RPMI8226 (cell line): Measurements from ENCODE around the gene CAMK2B.
A peak's percentile ranks its signal among the peaks of the same experiment; 100 is the strongest.

Experiments used
- DNase-seq: peaks from one replicate; pipeline ENCODE4 v3.0.0-alpha.2; 2015

The CAMK2B gene

DNA sequence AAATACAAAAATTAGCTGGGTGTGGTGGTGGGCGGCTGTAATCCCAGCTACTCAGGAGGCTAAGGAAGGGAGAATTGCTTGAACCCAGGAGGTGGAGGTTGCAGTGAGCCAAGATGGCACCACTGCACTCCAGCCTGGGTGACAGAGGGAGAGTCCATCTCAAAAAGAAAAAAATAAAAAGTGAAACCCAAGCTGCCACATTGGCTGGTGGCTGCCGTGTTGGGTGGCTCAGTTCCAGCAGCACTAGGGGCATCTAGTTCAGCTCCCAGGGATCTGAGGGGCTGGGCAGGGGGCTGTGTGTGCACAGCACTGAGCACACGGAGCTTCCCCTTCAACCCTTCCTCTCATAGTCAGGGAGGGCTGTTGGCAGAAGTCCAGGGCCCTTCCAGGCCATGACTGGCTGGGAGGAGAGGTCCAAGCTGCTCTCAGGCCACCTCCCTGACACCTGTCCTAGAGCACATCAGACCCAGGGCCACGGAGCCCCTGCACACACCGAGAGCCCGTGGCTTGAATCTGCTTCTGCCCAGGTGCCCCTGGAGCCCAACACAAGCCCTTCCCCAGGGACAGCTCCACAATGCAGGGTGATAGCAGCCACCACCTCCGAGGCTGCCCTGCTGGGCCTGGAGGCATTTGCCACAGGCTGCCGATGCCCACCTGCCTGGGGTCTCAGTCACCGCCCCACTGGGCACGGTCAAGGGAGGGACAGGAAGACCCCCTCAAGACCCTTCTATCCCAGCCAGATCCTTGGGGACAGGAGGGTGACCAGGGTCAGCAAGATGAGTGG, 77.3 kb downstream of the CAMK2B start:
- no peak for DNase-seq

DNA sequence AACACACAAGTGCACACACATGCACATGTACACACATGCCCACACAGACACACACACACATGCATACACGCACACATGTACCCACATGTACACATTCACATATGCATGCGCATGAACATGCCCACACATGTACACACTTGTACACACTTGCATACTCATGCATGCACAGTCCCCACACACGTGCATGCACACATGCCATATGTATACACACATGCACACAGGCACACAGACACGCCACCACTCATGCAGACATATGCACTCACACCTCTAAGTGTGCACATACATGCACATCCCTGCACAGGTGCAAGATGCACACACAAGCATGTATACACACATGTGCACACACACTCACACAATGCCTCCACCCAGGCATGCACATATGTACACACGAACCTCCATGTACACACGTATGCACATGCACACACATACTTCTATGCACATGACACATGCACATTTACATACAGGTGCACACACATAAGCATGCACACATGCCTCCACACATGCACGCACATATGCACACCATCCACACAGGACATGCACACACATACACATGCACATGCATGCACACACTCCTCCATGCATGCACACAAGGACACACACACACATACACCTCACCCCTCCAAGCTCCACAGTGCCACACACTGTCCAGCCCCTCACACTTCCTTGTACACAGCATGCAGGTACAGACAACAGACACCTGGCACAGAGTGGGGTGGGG, 78.8 kb downstream of the CAMK2B start:
- no peak for DNase-seq

DNA sequence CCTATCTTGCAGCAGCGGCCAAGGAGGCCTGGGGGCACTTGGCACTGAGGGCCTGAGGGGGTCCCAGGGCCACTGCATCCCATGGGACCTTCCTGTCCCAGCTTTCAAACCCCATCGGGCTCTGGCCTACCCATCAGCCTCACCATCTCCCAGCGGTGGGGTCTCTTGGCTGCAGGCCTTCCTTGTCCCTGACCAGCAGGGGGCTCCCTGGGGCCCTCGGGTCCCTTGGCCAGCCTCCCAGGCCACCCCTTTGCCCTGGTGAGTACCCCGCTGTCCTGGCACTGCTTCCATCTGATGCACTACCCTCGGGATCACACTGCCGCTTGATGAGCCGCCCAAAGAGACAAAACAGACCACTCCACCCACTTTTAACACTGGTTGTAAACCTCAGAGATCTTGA, 81.1 kb downstream of the CAMK2B start:
- DNase-seq, result peak; percentile 58

DNA sequence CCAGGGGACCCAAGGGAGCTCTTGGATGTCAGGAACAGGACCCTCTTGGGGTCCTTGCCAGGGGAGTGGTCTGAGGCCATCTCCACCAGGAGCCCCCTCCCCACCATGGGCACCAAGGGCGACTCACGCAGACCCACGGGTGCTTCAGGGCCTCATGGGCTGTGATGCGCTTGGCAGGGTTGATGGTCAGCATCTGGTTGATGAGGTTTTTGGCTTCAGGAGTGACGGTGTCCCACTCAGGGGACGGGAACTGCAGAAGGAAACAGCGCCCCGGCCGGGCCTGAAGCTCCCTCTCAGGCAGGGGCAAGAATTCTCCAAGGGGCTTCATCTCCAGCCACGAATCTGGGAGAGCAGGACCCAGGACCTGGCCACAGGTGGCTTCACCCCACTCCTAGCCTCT, 83.3 kb downstream of the CAMK2B start:
- no peak for DNase-seq

DNA sequence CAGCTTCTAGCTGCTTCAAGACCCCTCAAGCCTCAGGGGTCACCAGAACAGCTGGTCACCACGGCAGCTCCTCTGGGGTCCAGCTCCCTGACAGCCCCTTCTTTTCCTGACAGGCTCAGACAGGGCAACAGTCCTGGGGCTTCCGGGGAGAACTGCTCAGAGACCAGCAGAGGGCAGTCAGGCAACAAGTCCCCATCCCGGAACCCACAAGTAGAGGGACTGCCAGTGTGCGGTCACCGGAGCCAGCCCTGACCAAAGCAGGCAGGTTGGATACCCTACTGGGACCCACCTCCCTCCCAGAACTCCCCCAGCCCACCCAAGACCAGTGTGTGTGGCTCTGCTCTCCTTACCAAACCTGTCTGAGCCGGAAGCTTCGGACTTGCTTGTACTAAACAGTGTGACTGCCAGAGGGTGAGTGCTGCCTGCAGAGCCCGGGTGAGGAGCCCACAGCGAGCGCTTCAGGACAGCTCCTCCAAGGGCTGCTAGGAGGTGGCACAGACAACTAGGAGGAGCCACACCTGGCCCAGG, 84.3 kb downstream of the CAMK2B start:
- peak; percentile 86 for DNase-seq

DNA sequence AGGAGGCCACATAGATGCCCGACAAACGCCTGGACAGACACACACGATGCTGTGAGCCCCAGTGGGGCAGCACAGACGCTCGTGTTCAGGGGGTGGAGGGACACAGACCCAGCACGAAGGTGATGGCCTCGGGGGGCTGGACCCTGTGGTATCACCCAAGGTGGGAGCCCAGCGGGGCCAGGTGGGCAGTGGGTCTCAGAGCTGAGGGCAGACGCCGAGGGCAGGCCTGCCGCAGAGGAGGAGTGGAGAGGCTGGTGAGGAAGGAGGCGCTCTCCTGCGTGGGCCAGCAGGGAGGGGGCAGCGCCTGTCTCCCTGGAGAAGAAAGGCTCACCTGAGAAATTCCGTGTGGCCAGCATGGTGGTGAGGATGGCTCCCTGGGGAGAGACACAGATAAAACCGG, 85.0 kb downstream of the CAMK2B start:
- no peak for DNase-seq

DNA sequence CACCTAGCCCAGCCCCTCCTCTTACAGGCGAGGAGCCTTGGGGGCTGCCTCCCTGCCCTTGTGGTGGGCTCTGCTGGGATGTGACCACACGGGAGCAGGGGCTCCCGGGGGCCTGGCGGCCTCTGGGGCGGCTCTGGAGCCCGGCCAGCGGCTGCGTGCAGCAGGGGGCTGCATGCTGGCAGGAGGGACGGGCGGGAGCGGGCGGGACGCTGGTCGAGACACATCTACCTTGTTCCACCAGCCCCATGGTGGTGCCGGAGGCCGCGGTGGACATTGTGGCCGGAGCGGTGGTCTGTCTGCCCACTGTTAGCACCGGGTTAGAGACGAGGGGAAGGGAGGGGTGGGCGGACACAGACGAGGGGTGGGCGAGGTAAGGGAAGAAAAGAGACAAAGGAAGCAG, 86.0 kb downstream of the CAMK2B start:
- no peak for DNase-seq

DNA sequence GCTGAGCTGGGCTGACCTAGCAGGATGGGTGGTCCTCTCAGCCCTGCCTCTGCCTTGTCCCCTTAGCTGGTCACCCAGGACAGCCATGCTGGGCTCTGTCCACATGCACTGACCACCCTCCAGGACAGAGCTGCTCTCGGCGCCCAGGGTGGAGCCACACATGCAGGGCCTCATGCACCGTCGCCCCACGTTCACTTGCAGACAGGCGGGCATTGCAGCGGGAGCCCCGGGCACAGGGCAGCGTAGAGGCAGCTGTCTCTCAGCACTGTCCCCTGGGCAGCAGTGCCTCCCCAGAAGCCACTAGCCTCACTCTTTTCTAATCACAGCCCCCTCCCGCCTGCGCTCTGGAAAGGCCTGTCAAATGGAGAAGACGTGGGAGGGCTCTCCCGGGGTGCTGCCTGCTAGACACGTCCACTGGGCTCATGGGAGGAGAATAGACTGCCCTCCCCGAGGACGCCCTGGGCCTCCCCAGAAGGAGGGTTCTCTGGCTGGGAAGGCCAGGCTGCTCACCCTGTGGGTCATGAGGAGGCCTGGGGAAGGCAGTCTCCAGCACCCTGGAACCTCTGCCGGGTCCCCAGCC, 87.2 kb downstream of the CAMK2B start:
- no peak for DNase-seq

DNA sequence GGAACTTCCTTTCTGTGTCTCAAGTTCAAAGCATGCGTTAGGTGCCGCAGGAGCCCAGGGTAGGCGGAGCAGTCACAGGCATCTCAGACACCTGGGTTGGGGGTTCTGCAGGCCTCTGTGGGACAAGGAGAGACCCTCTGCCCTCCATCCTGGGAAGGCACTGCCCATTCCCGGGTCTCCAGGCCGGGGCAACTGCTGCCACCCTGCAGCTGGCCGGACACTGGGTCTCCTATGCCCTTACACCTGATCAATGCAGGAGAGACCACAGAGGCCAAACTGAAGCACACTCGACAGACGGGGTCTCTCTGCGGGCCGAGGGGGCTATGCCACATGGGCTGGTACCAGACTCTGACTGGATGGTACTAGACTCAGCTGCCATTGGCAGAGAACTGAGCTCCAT, 87.7 kb downstream of the CAMK2B start:
- DNase-seq, result no peak

DNA sequence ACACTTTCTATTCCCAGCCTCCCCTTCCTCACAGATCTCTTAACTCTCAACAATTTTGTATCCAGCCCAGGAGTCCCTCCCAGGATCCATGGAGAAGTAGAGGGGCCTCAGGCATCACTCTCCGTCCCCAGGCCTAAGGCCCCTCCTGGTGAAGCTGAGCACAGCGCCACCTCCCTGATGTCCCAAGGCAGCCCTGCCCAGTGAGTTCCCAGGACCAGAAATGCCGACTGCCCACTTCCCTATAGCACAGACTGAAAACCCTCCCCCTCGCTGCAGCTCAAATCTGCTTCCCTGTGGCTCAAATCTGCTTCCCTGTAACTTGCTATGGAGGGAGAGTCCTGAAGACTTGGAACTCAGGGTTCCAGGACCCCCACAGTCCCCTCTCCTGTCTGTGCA, 89.1 kb downstream of the CAMK2B start:
- no peak for DNase-seq

DNA sequence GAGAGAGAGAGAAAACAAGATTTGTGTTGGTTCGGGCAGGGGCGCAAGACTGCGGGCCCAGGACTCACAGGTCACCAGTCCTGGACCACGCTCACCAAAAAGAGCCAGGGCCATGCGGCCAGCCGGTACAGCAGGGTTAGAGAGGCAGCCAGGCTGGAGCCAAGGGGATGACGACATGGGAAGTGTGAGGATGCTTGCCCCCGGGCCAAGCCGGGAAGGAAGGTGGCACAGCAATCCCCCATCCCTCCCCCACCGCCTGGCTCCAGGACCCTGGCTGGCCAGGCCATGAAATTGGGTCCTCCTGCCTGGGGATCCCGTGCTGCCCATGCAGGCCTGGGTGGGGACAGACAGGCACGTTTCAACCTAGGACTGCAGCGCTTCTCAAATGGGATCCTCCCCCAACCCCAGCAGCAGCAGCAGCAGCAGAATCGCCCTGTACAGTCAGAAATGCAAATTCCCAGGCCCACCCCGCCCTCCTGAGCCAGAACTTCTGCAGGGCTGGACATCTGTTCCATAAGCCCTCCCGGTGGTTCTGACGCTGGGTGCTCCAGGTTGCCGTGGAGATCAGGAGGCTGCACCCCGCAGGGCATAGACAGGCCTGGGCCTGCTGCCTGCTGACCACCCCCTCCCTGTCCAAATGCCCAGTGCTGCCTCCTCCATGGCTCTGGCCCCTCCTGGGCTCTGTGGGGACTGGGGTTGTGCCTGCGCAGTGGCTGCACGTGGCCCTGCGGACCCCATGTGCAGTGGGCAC, 89.6 kb downstream of the CAMK2B start:
- DNase-seq, result no peak

DNA sequence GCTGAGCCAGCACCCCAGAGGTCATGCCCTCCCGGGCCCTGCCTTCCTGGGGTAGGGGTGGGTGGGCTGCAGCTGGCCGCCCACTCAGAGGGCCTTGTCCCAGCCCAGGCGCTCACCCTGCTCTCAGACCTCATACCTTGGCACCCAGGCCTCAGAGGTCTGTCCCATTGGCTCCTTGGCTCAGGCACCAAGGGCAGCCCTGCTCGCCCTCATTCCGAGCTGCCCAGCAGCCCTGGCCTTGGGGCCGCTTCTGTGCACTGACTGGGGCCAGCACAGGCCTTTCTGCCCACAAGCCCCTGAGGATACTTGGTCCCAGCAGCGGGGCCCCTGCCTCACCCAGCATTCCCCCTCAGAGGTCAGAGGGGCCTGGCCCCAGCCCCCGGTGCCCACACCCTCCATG, 90.3 kb downstream of the CAMK2B start:
- DNase-seq, result no peak

DNA sequence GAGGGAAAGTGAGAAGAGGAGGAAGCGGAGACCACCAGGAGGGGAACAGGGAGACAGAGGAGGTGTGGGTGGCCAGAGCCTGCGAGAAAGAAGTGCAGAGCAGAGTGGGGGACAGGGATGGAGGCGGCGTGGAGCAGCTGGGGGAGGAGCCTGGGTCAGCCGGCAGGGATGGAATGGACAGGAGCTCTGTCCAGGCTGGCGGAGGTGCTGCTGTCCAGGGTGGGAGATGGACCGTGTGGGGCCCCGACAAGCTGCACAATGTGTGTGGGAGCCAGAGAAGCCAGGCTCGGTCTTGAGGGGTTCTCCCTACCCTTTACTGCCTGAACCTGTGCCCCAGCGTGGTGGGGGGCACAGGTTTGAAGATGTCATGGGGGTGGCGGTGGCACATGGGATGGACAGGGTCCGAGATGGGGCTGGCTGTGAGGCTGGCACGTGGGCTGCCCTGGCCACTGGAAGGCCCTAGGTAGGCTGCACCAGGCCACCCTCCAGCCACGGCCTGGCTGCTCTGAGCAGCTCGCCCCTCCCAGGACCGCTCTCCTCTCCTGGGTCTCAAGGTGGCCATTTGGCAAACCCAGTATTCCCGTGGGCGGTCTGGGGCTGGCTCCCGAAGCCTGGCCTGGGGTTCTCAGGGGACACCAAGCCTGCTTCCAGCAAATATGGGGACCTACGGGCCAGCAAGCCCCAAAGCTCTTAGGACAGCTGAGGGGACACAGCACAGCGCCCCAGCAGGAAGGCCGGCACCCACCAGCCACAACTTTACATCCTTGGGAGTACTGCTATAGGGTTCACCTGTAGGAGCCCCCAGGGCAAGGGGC, 92.3 kb downstream of the CAMK2B start:
- DNase-seq, result no peak

DNA sequence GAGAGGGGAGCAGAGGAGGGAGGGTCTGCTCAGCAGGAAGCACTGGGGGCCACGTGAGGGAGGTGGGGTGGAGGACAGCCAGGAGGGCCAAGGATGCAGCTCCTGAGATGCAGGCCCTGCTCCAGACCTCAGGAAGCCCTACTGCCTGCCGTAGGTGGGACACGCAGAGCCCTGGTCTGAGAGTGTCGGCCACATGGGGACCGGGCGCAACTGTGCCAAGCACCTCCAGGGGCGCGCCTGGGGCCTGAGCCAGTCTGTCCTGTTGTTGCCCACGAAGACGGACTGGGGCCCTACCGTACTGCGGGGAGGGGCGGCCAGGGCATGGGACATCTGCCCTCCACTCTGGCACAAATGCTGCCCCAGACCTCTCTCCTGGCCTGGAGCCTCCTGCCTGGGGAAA, 93.0 kb downstream of the CAMK2B start:
- DNase-seq, result peak; percentile 40

DNA sequence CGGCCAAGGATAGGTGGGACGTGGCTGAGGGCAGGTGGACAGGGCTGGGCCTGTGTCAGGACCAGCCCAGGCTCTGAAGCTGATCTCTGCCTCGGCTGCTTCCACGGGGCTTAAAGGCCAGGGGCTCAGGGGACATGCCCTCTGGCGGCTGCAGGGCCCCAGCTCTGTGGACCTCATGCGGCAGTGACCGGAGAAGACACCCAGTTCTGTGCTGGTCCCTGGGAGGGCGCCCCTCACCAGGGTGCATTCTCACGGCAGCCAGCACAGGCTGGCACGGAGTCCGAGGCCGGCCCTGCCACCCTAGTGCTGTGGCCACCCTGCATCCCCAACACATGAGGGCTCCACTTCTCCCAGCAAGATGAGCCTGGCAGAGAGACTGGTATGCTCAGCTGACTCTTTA, 94.3 kb downstream of the CAMK2B start:
- peak; percentile 25 for DNase-seq

DNA sequence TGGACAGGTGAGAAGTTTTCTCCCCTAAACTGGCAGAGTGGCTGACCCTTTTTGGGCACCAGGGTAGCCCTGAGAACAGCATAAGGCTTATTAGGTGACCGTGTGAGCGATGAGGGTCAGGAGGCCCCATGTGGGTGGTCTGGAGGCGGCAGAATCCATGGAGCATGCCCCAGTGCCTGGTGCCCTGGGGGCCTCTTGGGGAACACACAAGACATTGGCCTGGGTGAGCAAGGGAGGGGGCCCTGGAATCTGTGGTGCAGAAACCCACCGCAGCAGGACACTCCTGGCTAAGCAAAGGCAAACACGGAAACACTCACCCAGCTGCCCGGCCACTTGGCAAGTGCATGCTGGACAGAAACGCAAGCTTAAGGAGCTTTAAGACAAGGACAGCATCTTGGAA, 95.1 kb downstream of the CAMK2B start:
- no peak for DNase-seq

DNA sequence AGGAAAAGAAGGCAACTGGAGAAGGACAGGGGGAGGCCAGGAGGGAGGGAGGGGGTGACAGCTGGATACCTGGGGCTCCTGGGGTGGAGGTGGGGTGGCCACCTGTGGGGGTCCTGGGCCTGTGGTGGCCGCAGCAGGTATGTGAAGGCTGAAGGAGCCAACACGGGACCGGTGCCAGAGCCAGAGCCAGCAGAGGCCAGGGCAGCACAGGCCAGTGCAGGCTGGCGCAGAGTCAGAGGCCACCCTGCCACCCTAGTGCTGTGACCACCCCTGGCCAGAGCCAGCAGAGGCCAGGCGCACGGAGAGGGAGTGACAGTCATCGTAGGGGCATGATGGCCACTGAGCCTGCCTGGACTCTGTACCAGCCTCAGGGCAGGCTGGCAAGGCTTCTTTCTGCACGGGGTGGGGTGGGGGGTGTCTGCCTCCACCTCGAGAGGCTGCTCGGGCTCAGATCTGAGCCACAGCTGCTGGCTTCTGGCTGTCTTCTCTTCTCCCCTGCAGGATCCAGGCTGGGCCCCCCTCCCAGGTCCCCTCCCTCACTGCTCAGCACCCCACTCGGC, 95.8 kb downstream of the CAMK2B start:
- no peak for DNase-seq

DNA sequence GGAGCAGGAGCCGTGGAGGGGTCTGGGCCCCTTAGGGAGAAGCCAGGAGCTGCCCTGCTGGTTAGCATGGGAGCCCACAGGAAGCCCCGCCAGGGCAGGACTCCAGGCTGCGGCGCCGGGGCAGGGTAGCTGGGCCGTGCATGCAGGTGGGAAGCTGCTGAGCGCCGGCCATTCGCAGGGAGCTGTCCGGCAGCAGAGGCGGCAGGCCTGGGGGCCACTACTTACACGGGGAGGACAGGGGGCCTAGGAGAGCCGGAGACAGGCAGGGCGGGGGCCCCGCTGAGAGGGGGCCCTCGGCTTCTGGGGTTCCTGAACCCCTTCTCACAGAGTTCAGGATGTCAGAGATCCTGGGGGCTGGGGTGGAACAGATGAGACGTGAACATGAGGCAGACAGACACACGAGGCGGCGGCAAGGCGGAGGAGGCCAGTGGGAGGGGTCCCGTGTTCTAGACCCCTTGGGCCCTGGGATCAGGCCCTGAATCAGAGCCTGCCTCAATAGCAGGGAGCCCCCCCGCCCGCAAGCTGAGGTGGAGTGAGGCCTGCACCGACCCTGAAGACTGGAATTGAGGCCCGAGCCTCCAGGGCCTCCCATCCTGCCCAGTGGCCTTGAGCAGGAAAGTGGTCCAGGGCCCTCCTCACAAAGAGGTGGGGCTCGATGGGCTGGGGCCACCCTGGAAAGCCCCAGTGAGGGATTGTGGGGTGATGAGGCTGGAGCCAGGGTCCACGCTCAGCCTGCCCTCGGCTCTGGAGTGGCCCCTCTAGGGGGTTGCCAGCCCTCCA, 96.6 kb downstream of the CAMK2B start:
- DNase-seq, result no peak

DNA sequence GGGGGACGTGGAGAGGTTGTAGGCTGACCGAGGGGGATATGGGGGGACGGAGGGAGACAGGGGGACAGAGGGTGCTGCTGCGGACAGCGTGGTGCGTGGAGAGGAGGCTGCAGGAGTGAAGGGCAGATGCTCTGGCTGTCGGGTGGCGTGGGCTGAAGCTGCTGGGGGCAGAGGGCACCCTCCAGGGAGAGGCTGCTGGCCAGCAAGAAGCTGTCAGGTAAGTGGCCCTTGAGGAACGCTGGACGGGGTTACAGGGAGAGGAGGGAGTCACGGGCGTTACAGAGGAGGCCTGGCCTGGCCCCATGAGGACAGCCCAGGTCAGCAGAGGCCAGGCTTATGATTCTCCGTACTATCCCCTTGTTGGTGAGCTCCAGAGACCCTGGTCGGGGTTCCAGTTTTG, 97.5 kb downstream of the CAMK2B start:
- no peak for DNase-seq

DNA sequence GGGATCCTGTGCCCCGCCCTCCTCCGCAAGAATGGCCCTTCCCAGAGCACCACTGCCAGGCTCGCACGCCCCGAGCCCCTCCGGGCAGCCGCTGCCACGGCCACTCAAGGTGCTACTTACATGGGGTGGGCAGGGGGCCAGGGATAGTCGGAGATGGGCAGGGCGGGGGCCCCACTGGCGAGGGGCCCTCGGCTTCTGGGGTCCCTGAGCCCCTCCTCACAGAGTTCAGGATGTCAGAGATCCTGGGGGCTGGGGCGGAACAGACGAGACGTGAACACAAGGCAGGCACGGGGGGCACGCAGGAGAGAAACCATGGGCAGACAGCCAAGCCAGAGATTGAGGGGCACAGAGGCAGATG, 99.0 kb downstream of the CAMK2B start:
- no peak for DNase-seq
